ENCODE data around the gene SCUBE1.

Gene SCUBE1

DNA sequence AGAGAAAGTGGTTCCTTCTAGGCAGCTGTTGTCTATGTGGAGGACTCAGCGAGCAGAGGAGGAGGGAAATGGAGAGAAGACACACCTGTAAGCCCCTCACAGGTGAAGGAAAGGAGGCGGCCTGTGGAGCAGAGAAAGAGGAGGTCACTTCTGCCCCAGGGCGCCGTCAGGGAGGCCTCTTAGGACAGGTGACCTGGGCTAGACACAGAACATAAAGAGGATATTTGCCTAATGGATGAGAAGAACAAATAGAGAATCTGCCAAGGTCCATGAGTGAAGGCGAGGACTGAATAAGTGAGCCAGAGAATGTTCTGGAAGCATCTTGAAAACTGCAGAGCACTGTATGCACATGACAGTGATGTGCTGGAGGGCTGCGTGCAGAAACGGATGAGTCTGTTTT, 2.2 kb upstream of the SCUBE1 start:
- no peak overlapping the region for H3K4me3 ChIP-seq (ENCODE audit: low read depth, low read length)
- TF ChIP-seq, protein P1, sequence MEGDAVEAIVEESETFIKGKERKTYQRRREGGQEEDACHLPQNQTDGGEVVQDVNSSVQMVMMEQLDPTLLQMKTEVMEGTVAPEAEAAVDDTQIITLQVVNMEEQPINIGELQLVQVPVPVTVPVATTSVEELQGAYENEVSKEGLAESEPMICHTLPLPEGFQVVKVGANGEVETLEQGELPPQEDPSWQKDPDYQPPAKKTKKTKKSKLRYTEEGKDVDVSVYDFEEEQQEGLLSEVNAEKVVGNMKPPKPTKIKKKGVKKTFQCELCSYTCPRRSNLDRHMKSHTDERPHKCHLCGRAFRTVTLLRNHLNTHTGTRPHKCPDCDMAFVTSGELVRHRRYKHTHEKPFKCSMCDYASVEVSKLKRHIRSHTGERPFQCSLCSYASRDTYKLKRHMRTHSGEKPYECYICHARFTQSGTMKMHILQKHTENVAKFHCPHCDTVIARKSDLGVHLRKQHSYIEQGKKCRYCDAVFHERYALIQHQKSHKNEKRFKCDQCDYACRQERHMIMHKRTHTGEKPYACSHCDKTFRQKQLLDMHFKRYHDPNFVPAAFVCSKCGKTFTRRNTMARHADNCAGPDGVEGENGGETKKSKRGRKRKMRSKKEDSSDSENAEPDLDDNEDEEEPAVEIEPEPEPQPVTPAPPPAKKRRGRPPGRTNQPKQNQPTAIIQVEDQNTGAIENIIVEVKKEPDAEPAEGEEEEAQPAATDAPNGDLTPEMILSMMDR (IDR thresholded peaks at IDR 0.05; ENCODE audit: control insufficient read depth, extremely low read depth, insufficient read depth), result no peak
- DNase-seq (ENCODE audit: low read depth), result no peak

DNA sequence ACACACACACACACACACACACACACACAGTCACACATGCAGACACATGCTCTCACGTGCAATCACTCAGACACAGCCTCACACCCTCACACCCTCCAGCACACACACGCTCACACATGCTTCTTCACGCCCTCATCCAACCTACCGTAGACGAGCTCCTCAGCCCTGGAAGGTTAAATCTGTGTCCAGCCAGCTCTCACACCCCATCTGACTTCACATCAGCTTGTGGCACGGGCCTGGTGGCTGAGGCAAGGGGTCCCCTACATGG, 1.3 kb upstream of the SCUBE1 start:
- TF ChIP-seq, protein P1 (IDR thresholded peaks at IDR 0.05; ENCODE audit: control insufficient read depth, extremely low read depth, insufficient read depth), result no peak
- no peak for DNase-seq (ENCODE audit: low read depth)
- no peak overlapping the region for H3K4me3 ChIP-seq (ENCODE audit: low read depth, low read length)

DNA sequence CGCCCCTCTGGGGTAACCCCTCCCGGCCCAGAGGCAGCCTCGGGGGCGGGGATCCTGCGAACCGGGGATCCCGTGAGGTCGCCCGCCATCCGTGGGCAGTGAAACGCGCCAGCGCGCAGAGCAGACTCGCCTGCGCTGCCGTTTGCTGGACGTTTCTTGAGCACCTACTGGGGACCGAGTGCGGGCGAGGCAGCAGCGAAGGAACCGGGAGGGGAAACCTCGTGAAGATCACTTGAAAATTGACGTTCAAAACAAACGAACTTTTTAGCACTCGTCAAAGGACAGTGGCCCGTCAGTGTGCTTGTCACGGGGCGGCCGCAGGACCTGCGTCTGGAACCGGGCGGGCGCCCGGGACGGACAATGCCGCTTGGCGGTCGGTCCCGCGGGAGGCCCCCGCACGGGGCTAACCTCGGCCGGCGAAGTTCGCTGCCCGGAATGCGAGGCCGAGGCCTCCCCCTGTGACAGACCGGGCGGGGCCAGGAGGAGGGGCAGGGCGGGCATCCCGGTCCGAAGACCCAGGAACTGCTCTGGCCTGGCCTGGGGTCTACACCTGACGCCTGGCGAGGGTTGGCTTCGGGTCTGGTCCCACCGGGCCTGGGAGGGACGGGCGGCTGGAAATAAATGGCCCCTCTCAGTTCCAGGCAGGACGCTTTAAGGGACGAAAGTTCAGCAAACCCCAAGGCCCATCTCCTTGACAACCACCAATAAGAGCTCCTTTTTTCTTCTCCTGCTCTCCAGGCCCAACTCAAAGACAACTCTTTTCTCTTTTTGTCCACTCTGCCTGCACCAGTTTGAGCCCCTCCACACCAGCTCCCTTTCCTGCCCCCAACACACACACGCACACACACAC, 723 bp upstream of the SCUBE1 start:
- no peak for DNase-seq (ENCODE audit: low read depth)
- TF ChIP-seq, protein P1 (IDR thresholded peaks at IDR 0.05; ENCODE audit: control insufficient read depth, extremely low read depth, insufficient read depth), result no peak
- H3K4me3 ChIP-seq (ENCODE audit: low read depth, low read length), result no peak overlapping the region

DNA sequence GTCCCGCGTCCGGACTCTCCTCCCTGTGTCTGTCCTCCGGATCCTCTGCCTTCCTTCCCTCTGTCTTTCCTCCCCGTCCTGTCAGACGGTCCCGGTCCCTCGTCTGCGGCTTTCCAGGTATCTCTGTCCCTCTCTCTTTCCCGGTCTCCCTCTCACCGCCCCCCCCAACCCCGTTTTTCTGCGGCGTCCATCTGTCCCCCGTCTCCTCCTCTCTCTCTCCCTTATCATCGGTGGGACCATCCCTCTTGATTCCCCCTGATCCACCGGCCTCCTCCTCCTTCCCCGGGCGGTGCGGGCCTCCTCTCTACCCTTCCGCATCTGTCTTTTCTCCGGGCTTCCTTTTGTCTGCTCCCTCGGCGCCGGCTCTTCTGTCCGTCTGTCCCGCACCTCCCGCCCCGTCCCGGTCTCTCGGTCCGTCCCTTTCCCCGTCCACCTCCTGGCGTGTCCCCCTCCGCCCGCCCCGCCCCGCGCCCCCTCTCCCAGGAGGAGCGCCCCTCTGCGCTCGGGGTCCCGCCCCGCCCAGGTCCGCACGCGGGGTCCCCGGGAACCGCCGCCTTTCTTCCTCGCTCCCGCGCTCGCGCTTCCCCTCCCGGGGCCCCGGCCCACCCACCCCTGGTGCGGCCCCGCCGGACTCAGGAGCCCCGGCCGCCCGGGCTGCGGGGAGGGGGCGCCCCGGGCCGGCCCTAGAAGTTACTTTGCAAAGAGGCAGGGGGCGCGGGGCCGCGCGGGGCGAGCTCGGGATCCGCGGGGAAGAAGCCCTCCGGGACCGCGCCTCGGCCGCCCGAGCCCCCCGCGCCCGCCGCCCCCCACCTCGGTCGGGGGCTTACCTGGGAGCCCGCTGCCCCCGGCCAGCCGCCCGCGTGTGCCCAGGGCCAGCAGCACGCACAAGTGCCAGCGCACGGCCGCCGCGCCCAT, 568 bp downstream of the SCUBE1 start:
- TF ChIP-seq, protein P1 (IDR thresholded peaks at IDR 0.05; ENCODE audit: control insufficient read depth, extremely low read depth, insufficient read depth), result no peak
- DNase-seq (ENCODE audit: low read depth), result no peak
- H3K4me3 ChIP-seq (ENCODE audit: low read depth, low read length), result no peak overlapping the region

DNA sequence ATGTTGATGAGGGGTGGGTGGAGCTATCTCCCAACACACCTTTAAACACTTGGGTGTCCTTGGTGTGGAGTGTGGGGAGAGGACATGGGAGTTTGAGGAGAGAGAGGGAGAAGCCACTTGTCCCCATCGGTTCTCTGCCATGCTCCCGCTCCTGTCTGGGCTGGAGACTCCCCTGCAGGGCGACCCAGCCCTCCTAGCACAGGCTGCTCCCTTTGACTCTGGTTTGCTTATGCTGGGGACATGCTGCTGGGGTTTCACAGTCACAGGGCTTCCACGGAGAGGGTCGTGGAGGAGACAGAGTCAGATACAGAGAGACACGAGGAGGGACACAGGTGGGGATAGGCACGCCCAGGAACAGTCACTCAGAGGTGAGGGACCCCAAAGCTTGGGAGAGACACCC, 1.6 kb downstream of the SCUBE1 start:
- no peak overlapping the region for H3K4me3 ChIP-seq (ENCODE audit: low read depth, low read length)
- TF ChIP-seq, protein P1 (IDR thresholded peaks at IDR 0.05; ENCODE audit: control insufficient read depth, extremely low read depth, insufficient read depth), result no peak
- DNase-seq (ENCODE audit: low read depth), result no peak

DNA sequence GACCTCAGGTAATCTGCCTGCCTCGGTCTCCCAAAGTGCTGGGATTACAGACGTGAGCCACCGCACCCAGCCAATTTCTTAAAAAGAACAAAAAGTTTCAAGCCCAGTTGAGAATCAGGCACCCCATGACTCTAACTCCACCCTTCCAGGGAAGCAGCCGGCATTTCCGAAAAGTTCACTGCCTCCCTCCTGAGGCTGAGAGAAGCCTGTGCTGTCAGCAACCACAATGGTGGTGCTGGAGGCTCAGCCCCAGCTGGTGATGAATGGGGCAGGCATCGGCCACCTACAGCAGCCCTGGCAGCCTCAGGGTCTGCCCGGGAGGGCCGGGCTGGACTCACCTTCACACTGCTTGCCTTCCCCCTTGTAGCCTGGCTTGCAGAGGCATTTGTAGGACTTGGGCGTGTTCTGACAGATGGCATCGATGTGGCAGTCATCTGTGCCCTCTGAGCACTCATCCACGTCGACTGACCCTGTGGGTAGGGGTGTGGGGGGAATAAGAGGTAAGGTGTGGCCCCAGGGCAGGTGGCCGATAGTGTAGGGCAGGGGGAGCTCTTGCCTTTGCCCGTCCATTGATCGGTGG, 4.3 kb downstream of the SCUBE1 start:
- TF ChIP-seq, protein P1 (IDR thresholded peaks at IDR 0.05; ENCODE audit: control insufficient read depth, extremely low read depth, insufficient read depth), result no peak
- no peak overlapping the region for H3K4me3 ChIP-seq (ENCODE audit: low read depth, low read length)
- DNase-seq (ENCODE audit: low read depth), result no peak

All from LNCaP clone FGC (cell line).